Stimulated activated naive CD8-positive, alpha-beta T cell treated with anti-CD3 and anti-CD28 coated beads, Interleukin-15, Interleukin-2, amounts not matched to agents 100 U/mL and 50 U/mL, for 24 hours (primary cell): ENCODE data around the gene NELFA.
"Not testable (repeated sequence)": the region's sequence is repeated elsewhere in the genome, so short reads cannot be mapped to it uniquely, and the experiment has no call there.

Experiments used
- ATAC-seq: fragments of 150-1000 bp; cut with Tn5 transposase; one replicate; pipeline ENCODE4 v1.10.0; 2021
- DNase-seq: peaks from one replicate; pipeline ENCODE4 v3.0.0; 2021

The NELFA gene

DNA sequence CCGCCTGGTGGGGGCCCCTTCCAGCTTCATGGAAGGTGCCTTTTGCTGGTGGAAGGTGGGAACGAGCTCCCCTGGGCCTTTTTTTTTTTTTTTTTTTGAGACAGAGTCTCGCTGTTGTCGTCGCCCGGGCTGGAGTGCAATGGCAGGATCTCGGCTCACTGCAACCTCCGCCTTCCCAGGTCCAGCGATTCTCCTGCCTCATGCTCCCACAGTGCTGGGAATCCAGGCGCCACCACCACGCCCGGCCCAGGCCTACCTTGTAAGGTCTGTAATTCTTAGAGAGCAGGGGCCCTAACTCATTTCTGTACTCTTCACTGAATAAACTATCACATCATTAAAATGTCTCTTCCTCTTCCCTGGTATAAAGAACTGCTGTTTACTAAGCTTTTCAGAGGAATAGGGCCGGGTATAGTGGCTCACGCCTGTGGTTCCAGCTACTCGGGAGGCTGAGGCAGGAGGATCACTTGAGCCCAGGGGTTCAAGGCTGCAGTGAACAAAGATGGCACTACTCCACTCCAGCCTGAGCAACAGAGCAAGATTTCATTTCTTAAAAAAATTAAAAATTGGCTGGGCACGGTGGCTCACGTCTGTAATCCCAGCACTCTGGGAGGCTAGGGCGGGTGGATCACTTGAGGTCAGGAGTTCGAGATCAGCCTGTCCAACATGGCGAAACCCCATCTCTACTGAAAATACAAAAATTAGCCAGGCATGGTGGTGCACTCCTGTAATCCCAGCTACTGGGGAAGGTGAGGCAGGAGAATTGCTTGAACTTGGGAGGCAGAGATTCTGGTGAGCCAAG lies 14.9 kb downstream of the NELFA start:
- not testable (repeated sequence) for ATAC-seq

DNA sequence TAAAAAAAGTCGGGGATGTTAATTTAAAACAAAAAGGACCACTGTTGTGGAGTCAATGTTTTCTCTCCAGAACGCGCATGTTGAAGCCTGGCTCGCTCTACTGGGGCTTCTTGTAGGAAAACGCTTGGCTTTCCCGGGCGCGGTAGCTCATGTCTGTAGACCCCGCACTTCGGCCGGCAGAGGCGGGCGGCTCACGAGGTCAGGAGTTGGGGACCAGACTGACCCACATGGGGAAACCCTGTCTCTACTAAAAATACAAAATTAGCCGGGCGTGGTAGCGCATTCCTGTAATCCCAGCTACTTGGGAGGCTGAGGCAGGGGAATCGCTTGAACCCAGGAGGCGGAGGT lies 15.6 kb downstream of the NELFA start:
- DNase-seq (no peak), ATAC-seq (no peak)

More for the DNA sequence above, 14.9 kb downstream of the NELFA start:
- not testable (repeated sequence) for DNase-seq

DNA sequence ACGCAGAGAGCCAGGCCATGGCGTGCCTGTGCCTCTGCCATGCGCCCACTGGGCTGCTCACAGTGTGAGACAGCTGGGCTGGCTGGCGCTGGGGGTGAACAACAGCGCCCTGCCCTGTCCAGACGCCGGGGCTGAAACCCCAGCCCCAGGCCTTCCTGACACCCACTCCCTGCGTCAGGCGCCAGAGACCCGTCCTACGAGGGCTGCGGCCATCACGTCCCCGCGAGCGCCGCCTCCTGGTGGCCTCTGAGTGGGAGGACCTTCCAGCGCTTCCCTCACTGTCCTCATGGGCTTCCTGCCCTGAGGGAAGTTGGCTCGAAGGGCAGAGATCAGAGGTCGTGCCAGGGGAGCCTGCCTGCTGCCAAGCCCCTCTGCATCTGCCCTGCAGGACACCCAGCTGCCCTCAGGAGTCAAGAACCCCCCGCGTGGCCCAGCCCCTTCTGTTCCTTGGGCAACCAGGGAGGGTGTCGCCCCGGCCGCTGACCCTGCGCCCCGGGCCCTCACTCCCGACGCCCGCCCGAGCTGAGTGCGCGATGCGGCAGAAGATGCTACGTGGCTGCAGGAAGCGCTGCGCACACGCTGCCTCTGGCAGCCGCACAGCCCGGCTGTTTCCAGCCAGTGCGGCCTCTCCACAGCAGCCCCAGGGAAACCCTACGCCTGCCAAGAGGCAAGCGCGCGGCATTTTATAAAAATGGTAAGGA lies 16.2 kb downstream of the NELFA start:
- ATAC-seq (no peak), DNase-seq (no peak)

DNA sequence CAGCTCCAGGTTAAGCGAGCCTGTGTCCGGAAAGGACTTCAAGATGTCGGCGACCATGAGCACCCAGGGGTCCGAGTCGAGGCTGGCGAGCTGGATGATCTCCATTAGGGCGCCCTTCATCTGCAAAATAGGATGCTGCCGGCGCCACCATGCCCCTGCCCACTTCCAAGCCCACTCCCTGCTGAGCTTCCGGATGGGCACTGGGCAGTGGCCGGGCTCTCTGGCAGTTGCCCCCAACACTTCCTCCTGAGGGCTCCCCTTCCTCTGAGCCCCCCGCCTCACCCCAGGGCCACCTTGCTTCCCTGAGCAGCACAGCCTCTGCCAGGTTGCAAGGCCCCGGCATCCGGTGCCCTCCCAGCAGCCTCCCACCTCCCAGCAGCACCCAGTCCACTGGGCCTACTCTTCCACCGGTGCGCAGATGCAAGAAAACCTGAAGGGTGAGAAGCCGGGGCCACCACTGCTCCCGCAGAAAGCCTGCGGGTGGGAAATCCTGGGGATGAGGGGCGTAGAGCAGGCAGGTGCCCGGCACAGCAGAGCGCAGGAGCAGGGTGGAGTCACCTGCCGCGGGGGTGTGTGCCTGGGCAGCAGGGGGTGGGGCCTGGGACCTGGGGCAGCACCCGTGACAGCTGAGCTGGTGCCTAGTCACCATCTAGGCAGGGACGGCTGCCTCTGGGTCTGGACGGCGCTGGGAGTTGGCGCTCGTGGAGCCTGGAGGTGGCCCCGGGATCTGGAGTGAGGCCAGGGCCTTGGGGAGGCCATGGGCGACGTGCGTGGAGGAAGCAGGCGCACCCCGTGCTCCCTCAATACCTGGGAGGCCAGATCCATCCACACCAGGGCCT lies 17.0 kb downstream of the NELFA start:
- no peak for DNase-seq
- peak; percentile 7 for ATAC-seq

DNA sequence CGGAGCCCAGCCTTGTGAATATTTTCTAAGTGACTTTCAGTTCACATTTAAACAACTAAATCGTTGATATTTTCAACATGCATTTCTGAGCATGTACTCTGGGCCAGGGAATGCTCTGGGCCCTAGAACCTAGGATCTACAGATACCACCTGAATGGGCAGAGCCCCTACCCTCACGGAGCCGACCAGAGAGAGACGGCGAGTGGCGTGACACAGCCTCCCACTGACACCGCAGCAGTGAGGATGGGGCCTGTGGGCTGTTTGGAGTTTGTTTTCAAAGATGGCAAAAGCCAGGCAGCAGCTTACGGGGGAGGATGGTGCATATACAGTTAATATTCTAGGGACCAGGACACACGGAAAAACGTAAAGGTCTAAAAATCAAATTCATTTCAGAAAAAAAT lies 17.7 kb downstream of the NELFA start:
- DNase-seq (no peak), ATAC-seq (no peak)

DNA sequence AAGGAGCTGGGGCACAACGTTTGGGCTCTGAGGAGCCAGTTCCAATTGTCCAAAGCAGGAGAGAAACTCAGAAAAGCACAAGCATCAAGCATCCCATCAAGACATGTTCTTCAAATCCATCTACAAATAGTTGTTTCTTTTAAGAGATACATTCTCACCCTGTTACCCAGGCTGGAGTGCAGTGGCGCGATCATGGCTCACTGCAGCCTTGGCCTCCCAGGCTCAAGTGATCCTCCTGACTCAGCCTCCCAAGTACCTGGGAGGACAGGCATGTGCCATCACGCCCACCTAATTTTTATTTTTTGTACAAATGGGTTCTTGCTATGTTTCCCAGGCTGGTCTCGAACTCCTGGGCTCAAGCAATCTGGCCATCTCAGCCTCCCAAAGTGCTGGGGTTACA lies 18.1 kb downstream of the NELFA start:
- ATAC-seq (no peak), DNase-seq (no peak)

DNA sequence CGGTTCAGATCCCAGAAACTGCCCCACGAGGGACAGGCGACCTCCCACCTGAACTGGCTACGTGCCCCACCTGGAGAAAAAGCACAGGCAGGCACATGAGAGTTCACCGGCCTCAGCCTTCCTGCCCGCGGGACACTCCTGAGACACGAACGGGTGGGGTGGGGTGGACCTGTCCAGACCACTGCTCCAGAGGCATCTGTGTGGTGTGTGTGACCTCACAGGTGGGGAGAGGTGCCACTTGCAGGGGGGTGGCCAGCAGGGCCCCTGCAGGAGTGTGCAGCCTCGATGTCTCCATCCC lies 18.5 kb downstream of the NELFA start:
- ATAC-seq (no peak), DNase-seq (no peak)

DNA sequence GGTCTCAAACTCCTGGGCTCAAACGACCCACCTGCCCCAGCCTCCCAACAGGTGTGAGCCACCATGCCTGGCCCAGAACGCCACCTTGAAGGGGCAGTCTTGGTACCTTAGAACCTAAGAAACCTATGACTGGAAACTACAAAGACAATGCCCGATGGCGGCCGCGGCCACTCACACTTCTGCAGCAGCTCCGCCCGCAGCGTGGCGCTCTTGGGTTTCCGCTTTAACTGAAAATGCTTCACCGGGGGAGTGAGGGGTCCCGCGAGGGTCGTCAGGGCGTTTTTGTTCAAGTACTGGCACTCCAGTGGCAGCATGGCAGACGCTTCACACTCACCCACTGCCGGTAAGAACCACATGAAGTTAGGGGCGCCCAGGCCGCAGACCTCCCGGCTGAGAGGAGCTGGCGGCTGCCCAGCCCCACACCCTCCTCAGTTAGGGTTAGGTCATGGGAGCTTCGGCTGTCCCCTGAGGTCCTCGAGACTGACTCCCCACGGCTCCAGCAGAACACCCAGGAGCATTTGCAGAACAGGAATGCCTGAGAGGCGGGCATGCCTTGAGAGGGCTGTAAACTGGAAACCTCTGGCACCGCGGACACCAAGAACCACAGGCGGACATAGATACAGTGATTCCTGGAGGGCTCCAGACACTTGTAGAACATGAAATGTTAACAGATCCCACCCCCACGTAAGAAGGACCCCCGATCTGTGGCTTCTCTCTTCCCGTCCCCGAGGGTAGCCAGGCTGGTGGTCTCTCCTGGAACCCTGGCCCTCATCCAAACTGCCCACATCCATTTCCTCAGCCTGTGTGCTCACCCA lies 19.0 kb downstream of the NELFA start:
- DNase-seq, result no peak
- no peak for ATAC-seq

DNA sequence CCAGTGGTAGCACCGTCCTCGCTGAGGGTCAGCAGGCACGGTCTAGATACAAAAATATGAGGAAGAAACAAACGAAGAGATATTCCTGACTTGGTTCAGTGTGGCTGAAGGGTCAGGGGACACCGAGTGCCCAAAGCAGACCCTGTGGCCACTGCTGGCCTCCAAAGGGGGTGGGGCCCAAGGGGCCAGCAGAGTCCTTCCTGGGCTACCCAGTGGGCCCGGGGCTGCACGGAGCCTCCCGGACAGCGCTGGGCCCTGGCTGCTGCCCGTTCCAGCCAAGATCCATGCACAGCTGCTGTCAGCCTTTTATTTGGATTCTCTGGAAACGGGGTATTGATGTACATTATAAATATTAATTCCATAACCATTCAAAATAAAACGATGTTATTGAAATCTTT lies 20.4 kb downstream of the NELFA start:
- ATAC-seq (no peak), DNase-seq (no peak)

DNA sequence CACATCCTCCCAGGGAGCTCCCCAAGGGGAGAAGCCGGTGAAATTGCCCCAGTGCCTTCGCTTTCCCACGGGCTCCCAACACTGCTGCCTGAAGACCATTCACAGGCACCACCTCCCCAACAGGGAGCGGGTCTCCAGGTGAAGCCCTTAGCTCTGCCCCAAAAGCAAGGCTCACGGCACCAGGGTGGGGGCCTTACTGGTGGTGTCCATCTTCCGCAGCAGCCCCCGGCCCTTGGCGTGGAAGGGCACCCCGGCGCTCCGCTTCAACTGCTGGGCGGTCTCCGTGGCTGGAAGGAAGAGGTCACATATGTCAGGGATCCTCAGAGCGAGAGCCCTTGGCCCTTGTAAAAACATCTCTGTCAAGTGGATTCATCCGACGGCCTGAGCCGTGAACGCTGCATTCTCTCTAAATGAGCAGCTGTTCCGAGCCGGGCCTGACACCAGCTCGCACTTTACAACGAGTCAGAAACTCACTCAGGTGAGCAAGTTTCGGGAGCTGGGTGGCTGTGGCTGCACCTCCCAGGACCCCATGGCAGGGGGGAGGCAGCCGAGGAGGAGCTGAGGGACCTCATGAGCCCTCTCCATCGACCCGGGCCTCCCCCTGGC lies 20.9 kb downstream of the NELFA start:
- no peak for ATAC-seq
- no peak for DNase-seq

DNA sequence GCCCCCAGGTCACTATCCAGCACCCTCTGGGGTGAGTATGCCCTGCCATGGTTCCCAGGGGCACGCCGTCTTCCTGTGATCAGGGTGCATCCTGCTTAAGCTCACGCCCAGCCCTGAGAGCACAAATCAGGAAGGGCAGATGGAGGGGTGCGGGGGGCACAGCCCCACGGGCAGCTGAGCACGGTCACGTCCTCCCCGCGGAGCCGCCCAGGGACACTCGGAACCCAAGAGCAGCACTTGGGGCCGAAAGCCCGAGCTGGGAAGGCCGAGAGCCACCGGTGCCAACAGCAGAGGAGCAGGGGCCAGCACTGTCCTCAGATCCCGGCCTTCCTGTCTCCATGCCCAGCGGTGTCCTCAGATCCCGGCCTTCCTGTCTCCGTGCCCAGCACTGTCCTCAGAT lies 21.5 kb downstream of the NELFA start:
- no peak for ATAC-seq
- DNase-seq, result no peak

DNA sequence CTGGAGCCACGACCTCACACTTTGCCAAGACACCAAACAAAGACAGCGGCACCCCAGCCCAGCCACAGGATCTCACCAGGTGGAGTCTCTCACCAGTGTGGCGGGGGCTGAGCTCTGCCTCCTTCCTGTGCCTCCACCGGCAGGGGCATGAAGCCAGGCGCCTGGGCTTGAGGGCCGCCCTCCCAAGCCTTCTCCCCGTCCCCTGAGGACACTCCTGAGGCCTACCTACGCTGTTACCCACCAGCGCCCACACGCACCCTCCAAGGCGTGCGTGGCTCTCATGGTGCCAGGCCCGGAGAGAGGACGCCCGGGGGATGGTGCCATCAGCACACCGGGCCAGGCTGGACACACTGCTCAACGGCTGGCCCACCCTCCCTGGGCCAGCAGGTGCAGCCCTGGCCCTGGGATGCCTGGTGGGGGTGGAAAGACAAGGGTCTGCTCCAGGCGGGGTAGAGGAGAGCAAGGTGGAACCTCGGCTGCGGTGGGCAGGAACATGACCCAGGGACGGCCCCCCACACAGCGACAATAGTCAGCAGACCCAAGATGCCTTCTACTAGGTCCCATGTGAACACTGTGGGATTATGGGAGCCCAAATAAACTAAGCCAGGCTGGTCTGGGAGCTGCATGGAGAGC lies 22.1 kb downstream of the NELFA start:
- no peak for ATAC-seq

DNA sequence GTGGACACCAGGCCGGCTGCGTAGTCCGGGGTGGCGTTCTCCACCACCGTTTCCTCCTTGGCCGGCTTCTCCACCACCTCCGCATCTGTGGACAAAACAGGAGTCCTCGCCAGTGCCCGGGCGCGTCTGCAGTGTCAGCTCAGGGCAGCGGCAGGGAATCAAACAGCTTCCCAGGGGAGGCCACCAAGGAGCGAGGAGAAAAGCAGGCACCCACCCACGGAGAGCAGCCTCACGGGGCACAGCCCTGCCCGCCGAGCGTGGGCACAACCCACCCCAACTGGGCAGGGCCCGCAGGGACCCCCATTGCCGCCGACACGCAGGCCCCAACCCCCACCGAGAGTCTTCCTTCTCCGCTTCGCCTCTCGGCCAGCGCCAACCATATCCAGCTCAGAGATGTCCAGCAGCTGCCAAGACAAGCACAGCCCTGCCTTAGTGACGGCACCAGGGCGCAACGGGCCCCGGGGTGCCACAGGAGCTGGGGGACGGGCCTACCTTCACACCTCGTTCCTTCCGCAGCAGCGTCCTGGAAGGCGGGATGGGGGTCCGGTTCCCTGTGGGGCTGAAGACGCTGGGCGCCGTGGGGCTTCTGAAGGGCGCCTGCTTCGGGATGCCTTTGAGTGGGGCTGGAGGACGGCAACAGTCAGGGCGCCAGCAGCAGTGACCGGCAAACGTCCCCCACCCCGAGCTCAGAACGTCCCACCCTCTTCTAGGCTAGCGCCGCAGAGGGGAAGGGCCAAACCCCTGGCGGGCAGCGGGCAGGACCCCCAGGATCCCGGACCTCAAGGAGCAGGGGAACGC lies 22.8 kb downstream of the NELFA start:
- no peak for ATAC-seq
- no peak for DNase-seq

More for the DNA sequence above, 22.1 kb downstream of the NELFA start:
- no peak for DNase-seq

DNA sequence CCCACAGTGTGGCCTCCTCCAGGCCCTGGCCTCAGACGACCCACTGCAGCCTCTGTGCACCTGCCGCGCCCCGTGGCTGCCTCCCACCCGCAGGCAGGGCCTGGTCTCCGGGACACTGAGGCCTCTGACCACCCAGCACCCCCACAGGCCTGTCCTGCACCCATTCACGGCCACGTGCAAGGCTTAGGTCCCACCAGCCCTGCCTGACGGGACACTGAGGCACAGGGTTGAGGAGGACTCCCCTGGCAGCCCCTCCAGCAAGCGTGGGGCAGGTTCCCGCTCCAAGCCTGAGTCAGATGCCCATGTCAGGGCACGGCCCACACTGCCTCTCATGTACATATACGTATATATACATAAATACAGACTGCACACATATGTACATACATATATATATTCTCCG lies 23.5 kb downstream of the NELFA start:
- ATAC-seq (no peak), DNase-seq (no peak)

DNA sequence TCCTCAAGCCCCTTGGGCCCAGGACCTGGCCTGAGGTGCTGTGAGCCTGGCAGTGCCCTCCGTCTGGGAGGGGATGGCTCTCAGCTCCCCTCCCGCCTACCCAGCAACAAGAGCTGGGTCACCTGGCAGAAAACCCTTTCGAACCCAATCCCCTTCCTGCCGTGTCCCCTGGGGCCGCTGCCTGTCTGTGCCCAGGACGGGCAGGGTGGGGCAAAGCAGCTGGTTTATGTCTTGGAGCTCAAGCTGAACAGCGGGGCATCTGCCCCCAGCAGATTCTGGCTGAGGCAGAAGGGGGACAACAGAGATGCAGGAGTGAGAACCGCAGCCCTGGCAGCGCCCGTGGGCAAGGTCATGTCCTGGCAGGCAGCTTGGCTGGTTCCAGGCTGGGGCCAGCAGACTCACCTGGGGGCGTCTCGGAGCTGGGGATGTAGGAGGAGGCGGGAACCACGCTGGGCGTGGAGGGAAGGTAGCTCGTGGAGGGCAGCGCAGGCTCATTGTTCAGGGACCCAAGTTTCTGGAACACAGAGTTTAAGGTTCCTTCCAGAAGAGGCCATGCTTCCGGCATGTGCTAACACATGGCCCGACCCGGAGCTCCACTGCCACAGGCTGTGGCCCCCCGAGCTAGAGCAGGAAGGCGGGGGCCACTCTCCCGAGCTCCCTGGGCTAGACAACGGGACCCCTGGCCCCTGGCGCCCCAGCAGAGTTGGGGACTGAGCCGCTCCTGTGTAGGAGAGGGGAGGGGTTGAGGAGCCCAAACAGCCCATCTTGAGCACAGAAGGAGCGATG lies 24.2 kb downstream of the NELFA start:
- DNase-seq (no peak), ATAC-seq (peak; percentile 6)

DNA sequence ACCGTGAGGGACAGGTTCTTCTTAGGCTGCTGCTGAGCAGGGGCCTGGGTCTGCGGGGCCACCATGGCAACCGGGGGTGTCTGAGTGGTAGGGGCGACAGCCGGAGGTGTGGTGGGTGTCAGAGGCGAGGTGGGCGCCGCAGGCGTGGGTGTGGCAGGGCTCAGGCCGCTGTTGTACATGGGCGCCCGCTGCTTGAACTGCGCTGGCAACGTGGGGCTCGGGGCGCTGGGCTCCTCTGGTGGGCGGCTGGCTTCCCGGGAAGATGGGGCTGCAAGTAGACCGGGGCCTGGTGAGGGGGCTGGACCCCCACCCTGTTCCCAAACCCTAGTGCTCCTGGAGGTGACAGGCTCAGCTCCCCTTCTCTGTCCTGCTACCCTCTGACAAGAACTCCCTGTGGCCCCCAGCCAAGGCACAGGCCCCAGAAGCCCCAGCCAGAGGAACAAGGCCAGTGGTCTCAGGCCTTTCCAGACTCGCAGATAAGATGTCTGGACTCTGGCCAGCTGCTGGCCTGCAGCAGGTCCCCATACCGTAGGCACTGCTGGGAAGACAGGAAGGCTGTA lies 24.8 kb downstream of the NELFA start:
- DNase-seq (no peak), ATAC-seq (no peak)

DNA sequence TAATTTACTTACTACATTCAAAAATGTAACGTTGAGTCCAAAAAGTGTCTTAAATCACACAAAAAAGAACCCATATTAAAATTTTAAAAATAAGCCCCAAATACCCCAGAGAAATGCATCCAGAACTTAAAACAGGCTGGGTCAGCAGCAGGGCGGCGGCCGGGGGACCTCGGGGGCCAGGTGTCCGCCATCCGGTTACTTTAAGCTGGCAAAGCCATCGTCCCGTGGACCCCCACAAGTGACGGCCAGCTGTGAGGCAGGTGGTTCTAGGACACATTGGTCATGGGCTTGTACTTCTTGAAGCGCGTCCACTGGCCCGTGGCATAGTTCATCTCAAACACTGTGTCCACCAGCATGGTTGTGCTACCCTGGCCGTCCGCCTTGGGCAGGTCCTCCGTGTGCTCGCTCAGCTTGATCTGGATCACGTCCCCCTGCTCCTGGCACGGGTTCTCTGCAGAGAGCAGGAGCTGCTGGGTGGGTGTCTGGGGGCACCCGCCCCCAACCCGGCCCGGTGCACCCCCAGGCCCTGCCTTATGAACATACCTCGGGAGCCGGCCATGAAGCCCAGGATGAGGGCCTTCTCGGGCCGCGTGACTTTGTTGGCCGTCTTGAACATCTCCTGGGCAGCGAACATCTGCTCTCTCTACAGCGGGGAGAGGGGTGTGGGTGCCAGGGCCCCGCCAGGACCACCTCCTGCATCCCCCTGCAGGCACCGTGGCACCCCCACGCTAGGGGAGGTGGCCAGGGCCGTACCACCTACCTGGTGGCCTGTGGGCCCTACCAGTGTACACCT lies 25.5 kb downstream of the NELFA start:
- ATAC-seq (no peak), DNase-seq (no peak)
